Endothelial cell of umbilical vein (primary cell): ENCODE results near the gene BNIP5. TPM values are rescaled to one million over a fixed set of nuclear protein-coding genes. Genes with fewer than 3 reads are reported as not detected.

Experiments
- BruUV-seq: library from RNA; stranded (reverse); fragments of 400-500 nt; replicated peaks from 2 replicates; lab custom pipeline; 2021; lab: Mats Ljungman, UMichigan
- CTCF ChIA-PET: fragments of 300-600, 350-600 bp; sonication (Branson Sonifier 250); formaldehyde crosslinking; loops from one replicate; lab custom pipeline; 2021; ENCODE audit warnings: antibody characterized with exemption, inconsistent platforms; lab: Charles Lee
- POLR2A ChIA-PET: fragments of 300-600, 350-600 bp; sonication (Branson Sonifier 250); formaldehyde crosslinking; loops from one replicate; lab custom pipeline; 2021; ENCODE audit warnings: antibody characterized with exemption, inconsistent platforms; lab: Charles Lee
- DNase-seq: peaks from one replicate; pipeline ENCODE4 v3.0.0-alpha.2; 2011; ENCODE audit warnings: low read depth, low spot score
- FAIRE-seq: peaks from 2 replicates; lab custom pipeline; 2011; peaks lifted over from hg19 to GRCh38; lab: Jason Lieb, UNC
- H2AFZ ChIP-seq: 2 replicates; pipeline ENCODE4 v1.6.0; 2012; ENCODE audit warnings: low read depth, low read length, control low read depth, inconsistent platforms
- H3K27ac ChIP-seq: 2 replicates; pipeline ENCODE4 v1.5.1; 2011; ENCODE audit warnings: low read depth, mild to moderate bottlenecking, control low read depth, low read length, moderate library complexity; ENCODE audit not compliant: insufficient read depth
- H3K27me3 ChIP-seq, 2 experiments: 2 replicates each; pipeline versions ENCODE4 v1.6.0 to v1.6.1; 2011; ENCODE audit warnings: low read length in 2 of 2, mixed read lengths in 1 of 2; ENCODE audit not compliant: control insufficient read depth in 2 of 2, insufficient read depth in 2 of 2
- H3K36me3 ChIP-seq, 2 experiments: 2 replicates in 1 of 2; 3 replicates in 1 of 2; pipeline ENCODE4 v1.5.1; 2011; ENCODE audit warnings: low read length in 2 of 2, mild to moderate bottlenecking in 1 of 2, moderate library complexity in 1 of 2; ENCODE audit not compliant: control insufficient read depth in 2 of 2, insufficient read depth in 2 of 2; ENCODE audit errors: extremely low read depth in 1 of 2
- H3K4me1 ChIP-seq: 3 replicates; pipeline ENCODE4 v1.5.1; 2011; ENCODE audit warnings: mild to moderate bottlenecking, low read length; ENCODE audit not compliant: control insufficient read depth, insufficient read depth; ENCODE audit errors: extremely low read depth
- H3K4me2 ChIP-seq: 2 replicates; pipeline ENCODE4 v1.6.1; 2011; ENCODE audit warnings: low read length, control low read depth, mixed read lengths; ENCODE audit not compliant: insufficient read depth
- H3K4me3 ChIP-seq, 3 experiments: fragments of 200-600 bp in 1 of 3; sonication (generic), shearing (Covaris generic) in 1 of 3; replicated peaks in 1 of 3; 2 replicates each; pipeline ENCODE4 v1.5.1; 2011 to 2016; ENCODE audit warnings: control low read depth in 3 of 3, low read length in 3 of 3, mild to moderate bottlenecking in 2 of 3, inconsistent platforms in 1 of 3, low read depth in 1 of 3, moderate library complexity in 1 of 3; ENCODE audit not compliant: insufficient read depth in 1 of 3
- H3K79me2 ChIP-seq: 2 replicates; pipeline ENCODE4 v1.6.0; 2012; ENCODE audit warnings: low read length, inconsistent platforms; ENCODE audit not compliant: control insufficient read depth, insufficient read depth
- H3K9ac ChIP-seq: replicated peaks from 2 replicates; pipeline ENCODE3; 2011; ENCODE audit warnings: low read length, control low read depth; ENCODE audit not compliant: insufficient read depth; ENCODE audit errors: extremely low read depth
- H3K9me1 ChIP-seq: replicated peaks from 3 replicates; pipeline ENCODE4 v1.6.0; 2011; ENCODE audit warnings: mild to moderate bottlenecking, low read length; ENCODE audit not compliant: control insufficient read depth, insufficient read depth; ENCODE audit errors: extremely low read depth
- H3K9me3 ChIP-seq: replicated peaks from 2 replicates; pipeline ENCODE4 v1.5.1; 2012; ENCODE audit warnings: low read length, inconsistent platforms; ENCODE audit not compliant: control insufficient read depth, insufficient read depth
- H4K20me1 ChIP-seq: replicated peaks from 2 replicates; pipeline ENCODE3; 2011; ENCODE audit warnings: mild to moderate bottlenecking, low read length; ENCODE audit not compliant: control insufficient read depth, insufficient read depth; ENCODE audit errors: extremely low read depth
- CTCF ChIP-seq, 2 donors: IDR thresholded peaks; 1 replicate in 1 of 2; 2 replicates in 1 of 2; pipeline ENCODE4 v1.5.1; 2011; ENCODE audit warnings: low read length in 2 of 2, mild to moderate bottlenecking in 2 of 2, moderate library complexity in 2 of 2, control low read depth in 1 of 2, inconsistent platforms in 1 of 2, low read depth in 1 of 2; ENCODE audit not compliant: insufficient read depth in 1 of 2; ENCODE audit errors: extremely low read depth in 1 of 2
- EZH2 ChIP-seq: IDR thresholded peaks from 2 replicates; pipeline ENCODE4 v1.6.1; 2012; ENCODE audit warnings: borderline replicate concordance, low read depth, mild to moderate bottlenecking, moderate library complexity, low read length, inconsistent platforms; ENCODE audit not compliant: severe bottlenecking
- FOS ChIP-seq: IDR thresholded peaks from 2 replicates; pipeline ENCODE4 v1.6.1; 2011; ENCODE audit warnings: mild to moderate bottlenecking, low read length, moderate library complexity, borderline replicate concordance; ENCODE audit not compliant: insufficient read depth
- GATA2 ChIP-seq: IDR thresholded peaks from 2 replicates; pipeline ENCODE4 v1.7.0; 2011; ENCODE audit warnings: low read depth, mild to moderate bottlenecking, moderate library complexity, mixed read lengths, low read length; ENCODE audit not compliant: insufficient read length, insufficient read depth
- JUN ChIP-seq: IDR thresholded peaks from 2 replicates; pipeline ENCODE4 v1.6.1; 2011; ENCODE audit warnings: borderline replicate concordance, low read depth; ENCODE audit not compliant: insufficient read length, insufficient read depth
- MAX ChIP-seq: IDR thresholded peaks from 2 replicates; pipeline ENCODE4 v1.6.1; 2011; ENCODE audit not compliant: insufficient read depth, insufficient read length
- MYC ChIP-seq: IDR thresholded peaks from one replicate; pipeline ENCODE4 v1.6.1; 2011; ENCODE audit warnings: mild to moderate bottlenecking, low read depth, low read length
- POLR2A ChIP-seq: IDR thresholded peaks from 2 replicates; pipeline ENCODE4 v1.6.1; 2012; ENCODE audit warnings: low read depth, mild to moderate bottlenecking, control low read depth, low read length
- POLR2AphosphoS5 ChIP-seq: IDR thresholded peaks from 2 replicates; pipeline ENCODE4 v1.6.1; 2012; ENCODE audit warnings: low read depth, mild to moderate bottlenecking, control low read depth, low read length, moderate library complexity; ENCODE audit not compliant: insufficient read depth
- dilution Hi-C: fragments of 300-500 bp; cut with MboI; formaldehyde crosslinking; loops from one replicate; pipeline ENCODE4 v1.15.0; 2019; ENCODE audit warnings: low sequenced_read_pairs; ENCODE audit not compliant: extremely low pct_ligation_motif_present
- intact Hi-C: fragments of 100-400 bp; cut with micrococcal nuclease; formaldehyde crosslinking; loops from one replicate; pipeline ENCODE4 v1.10.0; 2022
- polyA plus RNA-seq, 4 experiments: library from polyadenylated mRNA; depleted of rRNA in 3 of 4; stranded (reverse) in 3 of 4; unstranded in 1 of 4; fragments of >200 nt; gene quantifications; 2 replicates each; pipeline versions ENCODE4 v1.2.1 to v1.2.3, GENCODE V29; 2011 to 2012; ENCODE audit warnings: missing spikeins in 1 of 4
- total RNA-seq: library from RNA; stranded (reverse); gene quantifications from 2 replicates; pipeline ENCODE4 v1.2.3, GENCODE V29; 2021

Gene BNIP5
- total and polyA plus RNA-seq, 2 donors (not counting 3 experiments of a cell fraction or from before 2014, with no cell fraction given): not detected

GRCh38 chr6:36305885-36306284 lies 30.8 kb downstream of the BNIP5 start:
- dilution Hi-C loops (no loop called here), intact Hi-C loops (no loop called here)
- no peak overlapping the region for H2AFZ ChIP-seq
- H3K27me3 ChIP-seq: peaks cover 6 to 16% of the 10 kb centered on the region in 2 experiments
- TF ChIP-seq MYC (no peak), JUN (no peak), POLR2A (no peak), GATA2 (no peak), EZH2 (no peak), POLR2AphosphoS5 (no peak), CTCF (IDR thresholded peaks at IDR 0.05; ENCODE audit: extremely low read depth in 1 of 2, insufficient read depth in 1 of 2, low read depth in 1 of 2, low read length in 2 of 2) (no peak), MAX (no peak), FOS (no peak)
- H3K4me3 ChIP-seq: no peak overlapping the region
- POLR2A ChIA-PET: no interaction called here
- no TSS peak for BruUV-seq
- no peak overlapping the region for H3K4me2 ChIP-seq
- no peaks in the 10 kb centered on the region for H4K20me1 ChIP-seq
- DNase-seq: no peak
- CTCF ChIA-PET: interaction anchor here (1.2 to 5.1 kb wide), 3 partner anchors 30 to 54 kb away, joined by 3 to 168 read pairs (median 4); no protein-coding TSS in a partner anchor
- no peak for FAIRE-seq
- no peak overlapping the region for H3K27ac ChIP-seq
- no peaks in the 10 kb centered on the region for H3K36me3 ChIP-seq
- no peaks in the 10 kb centered on the region for H3K79me2 ChIP-seq
- H3K9me3 ChIP-seq: no peaks in the 10 kb centered on the region
- H3K9me1 ChIP-seq: no peaks in the 10 kb centered on the region
- no peaks in the 10 kb centered on the region for H3K4me1 ChIP-seq
- no peak overlapping the region for H3K9ac ChIP-seq
